Nucleus accumbens (tissue), 56 donors: Measurements from ENCODE around the gene LTF.
"Not testable (repeated sequence)": the region's sequence is repeated elsewhere in the genome, so short reads cannot be mapped to it uniquely, and the experiment has no call there.

Experiments used
- DNase-seq, 56 donors: peaks; one replicate each; lab custom pipeline; 2025; lab: John Stamatoyannopoulos, UW

Gene LTF

GRCh38 chr3:46447228-46447985 lies 17.3 kb downstream of the LTF start:
- DNase-seq = no peak

GRCh38 chr3:46442576-46443530 lies 21.9 kb downstream of the LTF start:
- peak in 8 of 56 donors; percentile 6 to 45 (median 18) for DNase-seq

GRCh38 chr3:46440531-46441294 lies 24.0 kb downstream of the LTF start:
- DNase-seq = no peak

- DNase-seq = peak in 5 of 56 donors; percentile 3 to 11 (median 7)
These were observed 25.9 kb downstream of the LTF start for GRCh38 chr3:46438831-46439230.

- no peak for DNase-seq
These were observed 29.5 kb downstream of the LTF start for GRCh38 chr3:46435081-46435726.

- no peak for DNase-seq
These were observed 30.9 kb downstream of the LTF start for GRCh38 chr3:46433841-46434240.

- DNase-seq = not testable (repeated sequence)
These were observed 31.6 kb downstream of the LTF start for GRCh38 chr3:46433118-46433517.

GRCh38 chr3:46431905-46432304 lies 32.8 kb downstream of the LTF start:
- not testable (repeated sequence) for DNase-seq

- not testable (repeated sequence) for DNase-seq
These were observed 33.8 kb downstream of the LTF start for GRCh38 chr3:46430879-46431278.

- DNase-seq = no peak
These were observed 35.0 kb downstream of the LTF start for GRCh38 chr3:46429671-46430070.

- no peak for DNase-seq
These were observed 35.5 kb downstream of the LTF start for GRCh38 chr3:46429250-46429649.

GRCh38 chr3:46427916-46428833 lies 36.5 kb downstream of the LTF start:
- DNase-seq = no peak

- DNase-seq = not testable (repeated sequence)
These were observed 37.3 kb downstream of the LTF start for GRCh38 chr3:46427404-46427803.

GRCh38 chr3:46426476-46426875 lies 38.2 kb downstream of the LTF start:
- not testable (repeated sequence) for DNase-seq

GRCh38 chr3:46423588-46423987 lies 41.1 kb downstream of the LTF start:
- DNase-seq = peak in 10 of 56 donors; percentile 5 to 40 (median 16)

- no peak for DNase-seq
These were observed 42.1 kb downstream of the LTF start for GRCh38 chr3:46422617-46423016.

GRCh38 chr3:46420931-46421330 lies 43.8 kb downstream of the LTF start:
- DNase-seq = no peak

- no peak for DNase-seq
These were observed 44.9 kb downstream of the LTF start for GRCh38 chr3:46419816-46420215.
